ENCODE measurements around the gene LMBR1L. TPM values are rescaled to one million over a fixed set of nuclear protein-coding genes. Genes with fewer than 3 reads are reported as not detected.

Gene LMBR1L
- total and polyA plus RNA-seq, 2 of the 13 experiments (the other 11 are each of a cell fraction or from before 2014, with no cell fraction given): 12.2 to 65.9 TPM

DNA sequence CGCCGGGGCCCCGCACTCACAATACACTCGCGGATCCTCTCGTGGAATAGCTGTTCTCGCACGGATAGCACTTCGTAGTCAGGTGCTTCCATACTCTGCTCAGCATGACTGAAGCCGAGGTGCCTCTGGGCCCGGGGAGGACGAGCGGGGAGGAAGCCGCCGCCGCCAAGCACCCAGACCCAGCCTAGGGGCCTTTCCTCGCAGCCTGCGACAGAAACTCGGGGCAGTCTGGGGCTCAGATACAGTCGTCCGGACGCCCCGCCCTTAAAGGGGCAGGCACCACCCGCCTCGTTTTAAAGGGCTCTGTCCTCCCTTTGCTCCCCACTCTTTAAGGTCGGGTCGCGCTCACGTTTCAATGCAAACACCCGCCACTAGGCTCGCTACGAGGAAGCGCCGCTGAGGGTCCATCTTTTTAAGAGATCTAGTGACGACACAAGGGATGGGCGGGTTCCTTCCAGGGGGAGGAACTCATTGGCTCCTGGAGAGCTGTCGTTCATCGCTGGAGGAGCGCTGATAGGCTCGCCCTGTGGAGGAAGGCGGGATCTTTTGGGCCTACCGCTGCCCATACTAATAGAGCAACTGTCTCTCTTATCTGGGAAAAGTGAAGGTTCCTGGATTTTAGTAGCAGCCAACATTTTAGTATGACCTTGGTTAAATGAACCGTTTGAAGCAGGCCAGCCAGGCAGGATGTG, at the start of gene LMBR1L (continued):
- TF ChIP-seq, protein P1, sequence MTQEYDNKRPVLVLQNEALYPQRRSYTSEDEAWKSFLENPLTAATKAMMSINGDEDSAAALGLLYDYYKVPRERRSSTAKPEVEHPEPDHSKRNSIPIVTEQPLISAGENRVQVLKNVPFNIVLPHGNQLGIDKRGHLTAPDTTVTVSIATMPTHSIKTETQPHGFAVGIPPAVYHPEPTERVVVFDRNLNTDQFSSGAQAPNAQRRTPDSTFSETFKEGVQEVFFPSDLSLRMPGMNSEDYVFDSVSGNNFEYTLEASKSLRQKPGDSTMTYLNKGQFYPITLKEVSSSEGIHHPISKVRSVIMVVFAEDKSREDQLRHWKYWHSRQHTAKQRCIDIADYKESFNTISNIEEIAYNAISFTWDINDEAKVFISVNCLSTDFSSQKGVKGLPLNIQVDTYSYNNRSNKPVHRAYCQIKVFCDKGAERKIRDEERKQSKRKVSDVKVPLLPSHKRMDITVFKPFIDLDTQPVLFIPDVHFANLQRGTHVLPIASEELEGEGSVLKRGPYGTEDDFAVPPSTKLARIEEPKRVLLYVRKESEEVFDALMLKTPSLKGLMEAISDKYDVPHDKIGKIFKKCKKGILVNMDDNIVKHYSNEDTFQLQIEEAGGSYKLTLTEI (CRISPR knock-in tag; conservative IDR thresholded peaks at IDR 0.05): no peak
- TF ChIP-seq ZNF605 (CRISPR knock-in tag; IDR thresholded peaks at IDR 0.05): no peak
- no peak for TF ChIP-seq ZNF543 (CRISPR knock-in tag; IDR thresholded peaks at IDR 0.05)
- no peak for TF ChIP-seq ZC3H4 (CRISPR knock-in tag; IDR thresholded peaks at IDR 0.05; ENCODE audit: borderline replicate concordance)
- TF ChIP-seq ZNF274 (CRISPR knock-in tag; IDR thresholded peaks at IDR 0.05): no peak
- TF ChIP-seq ZKSCAN8 (CRISPR knock-in tag; IDR thresholded peaks at IDR 0.05; ENCODE audit: borderline replicate concordance): no peak
- TF ChIP-seq SCMH1 (CRISPR knock-in tag; IDR thresholded peaks at IDR 0.05; ENCODE audit: borderline replicate concordance): no peak
- TF ChIP-seq, protein P2, sequence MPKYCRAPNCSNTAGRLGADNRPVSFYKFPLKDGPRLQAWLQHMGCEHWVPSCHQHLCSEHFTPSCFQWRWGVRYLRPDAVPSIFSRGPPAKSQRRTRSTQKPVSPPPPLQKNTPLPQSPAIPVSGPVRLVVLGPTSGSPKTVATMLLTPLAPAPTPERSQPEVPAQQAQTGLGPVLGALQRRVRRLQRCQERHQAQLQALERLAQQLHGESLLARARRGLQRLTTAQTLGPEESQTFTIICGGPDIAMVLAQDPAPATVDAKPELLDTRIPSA (CRISPR knock-in tag; IDR thresholded peaks at IDR 0.05; ENCODE audit: borderline replicate concordance): no peak
- no peak for TF ChIP-seq MAFG (CRISPR knock-in tag; IDR thresholded peaks at IDR 0.05)
- no peak for TF ChIP-seq EZH2 (conservative IDR thresholded peaks at IDR 0.05; ENCODE audit: low read depth, low read length)
- TF ChIP-seq GATAD1 (CRISPR knock-in tag; IDR thresholded peaks at IDR 0.05): peak; percentile 47; the same call in 1 of the 2 replicates
- TF ChIP-seq, protein P3, sequence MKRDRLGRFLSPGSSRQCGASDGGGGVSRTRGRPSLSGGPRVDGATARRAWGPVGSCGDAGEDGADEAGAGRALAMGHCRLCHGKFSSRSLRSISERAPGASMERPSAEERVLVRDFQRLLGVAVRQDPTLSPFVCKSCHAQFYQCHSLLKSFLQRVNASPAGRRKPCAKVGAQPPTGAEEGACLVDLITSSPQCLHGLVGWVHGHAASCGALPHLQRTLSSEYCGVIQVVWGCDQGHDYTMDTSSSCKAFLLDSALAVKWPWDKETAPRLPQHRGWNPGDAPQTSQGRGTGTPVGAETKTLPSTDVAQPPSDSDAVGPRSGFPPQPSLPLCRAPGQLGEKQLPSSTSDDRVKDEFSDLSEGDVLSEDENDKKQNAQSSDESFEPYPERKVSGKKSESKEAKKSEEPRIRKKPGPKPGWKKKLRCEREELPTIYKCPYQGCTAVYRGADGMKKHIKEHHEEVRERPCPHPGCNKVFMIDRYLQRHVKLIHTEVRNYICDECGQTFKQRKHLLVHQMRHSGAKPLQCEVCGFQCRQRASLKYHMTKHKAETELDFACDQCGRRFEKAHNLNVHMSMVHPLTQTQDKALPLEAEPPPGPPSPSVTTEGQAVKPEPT (CRISPR knock-in tag; IDR thresholded peaks at IDR 0.05; ENCODE audit: low read depth): no peak
- no peak for TF ChIP-seq JUND (CRISPR knock-in tag; IDR thresholded peaks at IDR 0.05)
- TF ChIP-seq ZNF841 (CRISPR knock-in tag; IDR thresholded peaks at IDR 0.05; ENCODE audit: borderline replicate concordance): no peak
- TF ChIP-seq, protein P4, sequence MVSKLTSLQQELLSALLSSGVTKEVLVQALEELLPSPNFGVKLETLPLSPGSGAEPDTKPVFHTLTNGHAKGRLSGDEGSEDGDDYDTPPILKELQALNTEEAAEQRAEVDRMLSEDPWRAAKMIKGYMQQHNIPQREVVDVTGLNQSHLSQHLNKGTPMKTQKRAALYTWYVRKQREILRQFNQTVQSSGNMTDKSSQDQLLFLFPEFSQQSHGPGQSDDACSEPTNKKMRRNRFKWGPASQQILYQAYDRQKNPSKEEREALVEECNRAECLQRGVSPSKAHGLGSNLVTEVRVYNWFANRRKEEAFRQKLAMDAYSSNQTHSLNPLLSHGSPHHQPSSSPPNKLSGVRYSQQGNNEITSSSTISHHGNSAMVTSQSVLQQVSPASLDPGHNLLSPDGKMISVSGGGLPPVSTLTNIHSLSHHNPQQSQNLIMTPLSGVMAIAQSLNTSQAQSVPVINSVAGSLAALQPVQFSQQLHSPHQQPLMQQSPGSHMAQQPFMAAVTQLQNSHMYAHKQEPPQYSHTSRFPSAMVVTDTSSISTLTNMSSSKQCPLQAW (CRISPR knock-in tag; IDR thresholded peaks at IDR 0.05): peak; percentile 62; the same call in 1 of the 2 replicates
- TF ChIP-seq ZNF205 (CRISPR knock-in tag; IDR thresholded peaks at IDR 0.05): no peak
- TF ChIP-seq ZNF282 (IDR thresholded peaks at IDR 0.05; ENCODE audit: partially characterized antibody): no peak
- TF ChIP-seq JUNB (CRISPR knock-in tag; IDR thresholded peaks at IDR 0.05; ENCODE audit: borderline replicate concordance): no peak
- TF ChIP-seq ZNF234 (CRISPR knock-in tag; conservative IDR thresholded peaks at IDR 0.05): no peak
- TF ChIP-seq PTBP1 (IDR thresholded peaks at IDR 0.05; ENCODE audit: low read depth, low read length, poor library complexity, severe bottlenecking): no peak
- no peak; the same call in 1 of the 2 replicates for TF ChIP-seq BCL6 (CRISPR knock-in tag; IDR thresholded peaks at IDR 0.05)
- peak; percentile 79; the same call in 1 of the 2 replicates for TF ChIP-seq ZNF567 (CRISPR knock-in tag; IDR thresholded peaks at IDR 0.05; ENCODE audit: borderline replicate concordance)
- no peak for TF ChIP-seq ATM (IDR thresholded peaks at IDR 0.05; ENCODE audit: borderline replicate concordance)
- TF ChIP-seq ZNF747 (CRISPR knock-in tag; IDR thresholded peaks at IDR 0.05; ENCODE audit: borderline replicate concordance): peak; percentile 54; the same call in 1 of the 2 replicates
- no peak for TF ChIP-seq GLI4 (CRISPR knock-in tag; IDR thresholded peaks at IDR 0.05; ENCODE audit: borderline replicate concordance)
